ENCODE data around the gene TANK.

DNA sequence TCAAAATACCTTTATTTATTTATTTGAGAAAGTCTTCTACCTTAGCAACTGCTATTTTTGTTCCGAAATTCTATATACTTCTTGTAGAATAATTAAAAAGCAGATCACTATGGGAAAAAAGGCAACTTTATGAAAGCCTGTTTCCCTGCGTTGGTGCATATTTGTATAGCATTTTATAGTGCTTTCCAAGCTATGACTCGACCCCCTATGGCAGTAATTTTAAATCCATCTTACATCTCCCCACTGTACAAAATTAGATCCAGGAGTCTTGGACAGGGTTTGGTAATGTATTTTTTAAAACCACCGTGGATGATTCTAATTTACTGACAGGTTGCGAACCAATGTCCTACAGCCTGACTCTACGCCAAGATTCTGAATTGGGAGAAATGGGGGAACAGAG, 10.1 kb downstream of the TANK start:
- TF ChIP-seq POLR2A (IDR thresholded peaks at IDR 0.05), result no peak
- TF ChIP-seq, protein P1, sequence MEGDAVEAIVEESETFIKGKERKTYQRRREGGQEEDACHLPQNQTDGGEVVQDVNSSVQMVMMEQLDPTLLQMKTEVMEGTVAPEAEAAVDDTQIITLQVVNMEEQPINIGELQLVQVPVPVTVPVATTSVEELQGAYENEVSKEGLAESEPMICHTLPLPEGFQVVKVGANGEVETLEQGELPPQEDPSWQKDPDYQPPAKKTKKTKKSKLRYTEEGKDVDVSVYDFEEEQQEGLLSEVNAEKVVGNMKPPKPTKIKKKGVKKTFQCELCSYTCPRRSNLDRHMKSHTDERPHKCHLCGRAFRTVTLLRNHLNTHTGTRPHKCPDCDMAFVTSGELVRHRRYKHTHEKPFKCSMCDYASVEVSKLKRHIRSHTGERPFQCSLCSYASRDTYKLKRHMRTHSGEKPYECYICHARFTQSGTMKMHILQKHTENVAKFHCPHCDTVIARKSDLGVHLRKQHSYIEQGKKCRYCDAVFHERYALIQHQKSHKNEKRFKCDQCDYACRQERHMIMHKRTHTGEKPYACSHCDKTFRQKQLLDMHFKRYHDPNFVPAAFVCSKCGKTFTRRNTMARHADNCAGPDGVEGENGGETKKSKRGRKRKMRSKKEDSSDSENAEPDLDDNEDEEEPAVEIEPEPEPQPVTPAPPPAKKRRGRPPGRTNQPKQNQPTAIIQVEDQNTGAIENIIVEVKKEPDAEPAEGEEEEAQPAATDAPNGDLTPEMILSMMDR (IDR thresholded peaks at IDR 0.05), result no peak

All from esophagus squamous epithelium (tissue), 4 donors.